A673 (cell line): ENCODE measurements around the gene MYT1. TPM values are rescaled to one million over a fixed set of nuclear protein-coding genes. Genes with fewer than 3 reads are reported as not detected.

Experiments used
- BruUV-seq: library from RNA; stranded (reverse); fragments of 400-500 nt; replicated peaks from 2 replicates; lab custom pipeline; 2021; lab: Mats Ljungman, UMichigan
- CTCF ChIA-PET: fragments of 300-600 bp; sonication (Branson Sonifier 250); formaldehyde crosslinking; loops from one replicate; lab custom pipeline; 2022; ENCODE audit warnings: antibody characterized with exemption; lab: Charles Lee
- POLR2A ChIA-PET: fragments of 300-600 bp; sonication (Branson Sonifier 250); formaldehyde crosslinking; loops from one replicate; lab custom pipeline; 2022; ENCODE audit warnings: antibody characterized with exemption; ENCODE audit not compliant: low non-redundant PET; lab: Charles Lee
- DNase-seq: peaks from one replicate; pipeline ENCODE4 v3.0.0-alpha.2; 2015; ENCODE audit warnings: low spot score
- H3K27ac ChIP-seq: fragments of 200-600 bp; sonication (generic); 2 replicates; pipeline ENCODE4 v1.5.1; 2016; ENCODE audit warnings: mixed run types, low read depth, mild to moderate bottlenecking, mixed read lengths, antibody characterized with exemption, low read length; ENCODE audit not compliant: poor library complexity, severe bottlenecking
- H3K27me3 ChIP-seq: fragments of 200-600 bp; sonication (generic); replicated peaks from 2 replicates; pipeline ENCODE4 v1.6.1; 2017; ENCODE audit warnings: mixed run types, low read depth, mild to moderate bottlenecking, mixed read lengths, antibody characterized with exemption, low read length; ENCODE audit not compliant: insufficient read depth, poor library complexity
- H3K36me3 ChIP-seq: fragments of 200-600 bp; sonication (generic); 2 replicates; pipeline ENCODE4 v1.6.1; 2016; ENCODE audit warnings: mixed run types, mild to moderate bottlenecking, mixed read lengths, antibody characterized with exemption, low read length; ENCODE audit not compliant: insufficient read depth, poor library complexity, severe bottlenecking
- H3K4me1 ChIP-seq: fragments of 200-600 bp; sonication (generic); 2 replicates; pipeline ENCODE4 v1.6.1; 2017; ENCODE audit warnings: mixed run types, mild to moderate bottlenecking, mixed read lengths, antibody characterized with exemption, low read length; ENCODE audit not compliant: insufficient read depth, poor library complexity, severe bottlenecking
- H3K4me3 ChIP-seq: fragments of 200-600 bp; sonication (generic); 2 replicates; pipeline ENCODE4 v1.5.1; 2016; ENCODE audit warnings: low read depth, mixed run types, mild to moderate bottlenecking, mixed read lengths, low read length; ENCODE audit not compliant: poor library complexity, severe bottlenecking
- H3K9me3 ChIP-seq: fragments of 200-600 bp; sonication (generic); 2 replicates; pipeline ENCODE4 v1.6.1; 2016; ENCODE audit warnings: mixed run types, low read depth, mild to moderate bottlenecking, mixed read lengths, antibody characterized with exemption, low read length; ENCODE audit not compliant: poor library complexity, severe bottlenecking
- EZH2 ChIP-seq: fragments of 200-600 bp; sonication (generic); IDR thresholded peaks from 2 replicates; pipeline ENCODE4 v1.6.1; 2017; ENCODE audit warnings: borderline replicate concordance, low read depth, mild to moderate bottlenecking, mixed read lengths, antibody characterized with exemption, low read length; ENCODE audit not compliant: poor library complexity, severe bottlenecking
- intact Hi-C: fragments of 100-400 bp; cut with micrococcal nuclease; formaldehyde crosslinking; loops from one replicate; pipeline ENCODE4 v1.10.0; 2022; ENCODE audit not compliant: unreplicated experiment
- total RNA-seq: library from RNA; stranded (reverse); gene quantifications from 2 replicates; pipeline ENCODE4 v1.2.3, GENCODE V29; 2021
- TF ChIP-seq, protein P1 (sequence below): fragments of 300-800, 200-600 bp; sonication (generic); conservative IDR thresholded peaks from 2 replicates; pipeline ENCODE4 v1.5.1; 2017; ENCODE audit warnings: low read depth, mild to moderate bottlenecking, antibody characterized with exemption, low read length, moderate library complexity, mixed read lengths

The MYT1 gene
- total RNA-seq, 1 experiment from 2014 or later, result not detected

DNA sequence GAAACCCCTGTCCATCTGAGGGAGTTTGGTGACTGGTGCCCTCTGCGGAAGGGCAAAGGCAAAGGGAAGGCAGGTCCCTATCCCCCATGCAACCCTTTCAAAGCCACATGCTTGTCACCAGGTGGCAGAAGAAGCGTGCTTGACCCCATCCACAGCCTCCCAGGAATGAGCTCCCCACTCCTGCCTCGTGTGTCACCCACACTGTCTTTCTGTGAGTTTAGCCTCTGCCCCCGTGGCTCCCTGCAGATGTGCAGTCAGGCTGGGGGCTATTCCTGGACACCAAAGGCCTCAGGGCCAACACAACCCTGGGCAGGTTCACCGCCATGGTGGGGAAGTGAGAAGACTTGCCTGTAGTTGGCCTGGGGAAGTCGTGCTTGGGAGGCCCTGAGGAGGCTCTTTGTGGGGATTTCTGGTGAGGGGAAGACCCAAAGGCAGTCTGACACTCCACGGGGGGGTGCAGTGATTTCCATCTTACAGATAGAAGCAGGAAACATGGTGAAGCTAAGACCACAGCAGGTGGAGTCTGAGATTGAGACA, 74.7 kb downstream of the MYT1 start:
- intact Hi-C loops, result no loop called here
- TF ChIP-seq, protein P1, sequence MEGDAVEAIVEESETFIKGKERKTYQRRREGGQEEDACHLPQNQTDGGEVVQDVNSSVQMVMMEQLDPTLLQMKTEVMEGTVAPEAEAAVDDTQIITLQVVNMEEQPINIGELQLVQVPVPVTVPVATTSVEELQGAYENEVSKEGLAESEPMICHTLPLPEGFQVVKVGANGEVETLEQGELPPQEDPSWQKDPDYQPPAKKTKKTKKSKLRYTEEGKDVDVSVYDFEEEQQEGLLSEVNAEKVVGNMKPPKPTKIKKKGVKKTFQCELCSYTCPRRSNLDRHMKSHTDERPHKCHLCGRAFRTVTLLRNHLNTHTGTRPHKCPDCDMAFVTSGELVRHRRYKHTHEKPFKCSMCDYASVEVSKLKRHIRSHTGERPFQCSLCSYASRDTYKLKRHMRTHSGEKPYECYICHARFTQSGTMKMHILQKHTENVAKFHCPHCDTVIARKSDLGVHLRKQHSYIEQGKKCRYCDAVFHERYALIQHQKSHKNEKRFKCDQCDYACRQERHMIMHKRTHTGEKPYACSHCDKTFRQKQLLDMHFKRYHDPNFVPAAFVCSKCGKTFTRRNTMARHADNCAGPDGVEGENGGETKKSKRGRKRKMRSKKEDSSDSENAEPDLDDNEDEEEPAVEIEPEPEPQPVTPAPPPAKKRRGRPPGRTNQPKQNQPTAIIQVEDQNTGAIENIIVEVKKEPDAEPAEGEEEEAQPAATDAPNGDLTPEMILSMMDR, result no peak
- TF ChIP-seq EZH2, result no peak
- H3K36me3 ChIP-seq, result no peaks in the 10 kb centered on the region
- ChIA-PET CTCF (no interaction called here), POLR2A (no interaction called here)
- H3K27me3 ChIP-seq, result no peaks in the 10 kb centered on the region
- DNase-seq, result no peak
- no peaks in the 10 kb centered on the region for H3K4me1 ChIP-seq
- no peaks in the 10 kb centered on the region for H3K9me3 ChIP-seq
- no peak overlapping the region for H3K27ac ChIP-seq
- no TSS peak for BruUV-seq
- H3K4me3 ChIP-seq, result no peak overlapping the region

DNA sequence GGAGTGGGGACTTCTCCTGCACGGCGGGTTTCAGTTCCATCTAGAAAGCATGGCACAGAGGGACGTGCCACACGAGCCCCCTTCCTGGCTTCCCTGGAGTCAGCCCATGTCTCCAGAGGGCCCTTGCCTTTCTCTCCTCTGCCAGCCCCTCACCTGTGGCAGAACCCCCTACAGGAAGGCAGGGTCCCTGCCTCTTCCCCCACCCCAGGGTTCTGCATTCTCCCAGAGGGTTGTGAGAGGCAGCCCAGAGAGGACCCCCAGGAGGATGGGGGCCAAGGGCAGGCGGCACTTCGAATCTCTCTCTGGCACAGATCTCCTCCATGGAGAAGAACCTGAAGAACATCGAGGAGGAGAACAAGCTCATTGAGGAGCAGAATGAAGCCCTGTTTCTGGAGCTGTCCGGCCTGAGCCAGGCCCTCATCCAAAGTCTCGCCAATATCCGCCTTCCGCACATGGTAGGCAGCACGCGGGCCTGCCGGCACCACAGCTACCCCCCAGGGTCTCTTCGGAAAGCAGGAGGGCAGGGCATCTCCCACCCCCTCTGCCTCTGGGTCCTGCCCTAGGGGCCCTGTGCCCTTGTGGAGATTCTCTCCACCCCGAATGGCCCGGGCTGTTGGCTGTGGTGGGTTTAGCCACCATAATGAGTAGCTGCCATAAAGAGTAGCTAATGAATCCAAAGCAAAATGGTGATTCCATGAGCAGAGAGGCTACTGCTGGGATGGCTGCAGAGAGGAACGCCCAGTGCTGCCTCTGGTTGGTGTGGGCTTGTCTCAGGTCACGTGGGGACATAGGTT, 75.4 kb downstream of the MYT1 start:
- H3K4me1 ChIP-seq, result no peaks in the 10 kb centered on the region
- TF ChIP-seq EZH2, result no peak
- TF ChIP-seq, protein P1, result no peak
- H3K4me3 ChIP-seq, result no peak overlapping the region
- DNase-seq, result no peak
- no peaks in the 10 kb centered on the region for H3K9me3 ChIP-seq
- no peaks in the 10 kb centered on the region for H3K36me3 ChIP-seq
- ChIA-PET POLR2A (no interaction called here), CTCF (no interaction called here)
- H3K27me3 ChIP-seq, result no peaks in the 10 kb centered on the region
- intact Hi-C loops, result no loop called here
- no TSS peak for BruUV-seq
- no peak overlapping the region for H3K27ac ChIP-seq

- TF ChIP-seq, protein P1, result no peak
- no peak for TF ChIP-seq EZH2
- BruUV-seq, result no TSS peak
- Histone ChIP-seq H3K36me3 (no peaks in the 10 kb centered on the region), H3K4me3 (no peak overlapping the region), H3K4me1 (no peaks in the 10 kb centered on the region), H3K27me3 (no peaks in the 10 kb centered on the region), H3K9me3 (no peaks in the 10 kb centered on the region), H3K27ac (no peak overlapping the region)
- DNase-seq, result no peak
- intact Hi-C loops, result no loop called here
- POLR2A ChIA-PET, result no interaction called here
- CTCF ChIA-PET, result no interaction called here
Observed at GRCh38 chr20:64240243-64241015, 76.2 kb downstream of the MYT1 start.
